HepG2 (cell line): ENCODE results near the gene PROCR. TPM values are rescaled to one million over a fixed set of nuclear protein-coding genes. Genes with fewer than 3 reads are reported as not detected.

Experiments used
- CBX1 ChIP-seq: IDR thresholded peaks from one replicate; pipeline ENCODE4 v1.6.1; 2016; ENCODE audit warnings: antibody characterized with exemption, low read depth
- DRAP1 ChIP-seq: IDR thresholded peaks from 2 replicates; pipeline ENCODE4 v1.6.1; 2016; ENCODE audit warnings: missing genetic modification reagents, missing compliant biosample characterization
- HNRNPK ChIP-seq: fragments of 200-400 bp; formaldehyde crosslinking; IDR thresholded peaks from 2 replicates; pipeline ENCODE4 v1.6.1; 2018; ENCODE audit warnings: low read length, low read depth, moderate library complexity, mild to moderate bottlenecking; ENCODE audit not compliant: poor library complexity, severe bottlenecking
- HNRNPLL ChIP-seq: fragments of 200-400 bp; formaldehyde crosslinking; IDR thresholded peaks from 2 replicates; pipeline ENCODE4 v1.6.1; 2017; ENCODE audit warnings: mild to moderate bottlenecking, low read depth, low read length; ENCODE audit not compliant: poor library complexity, severe bottlenecking
- IKZF1 ChIP-seq: fragments of 450-650 bp; IDR thresholded peaks from 2 replicates; pipeline ENCODE4 v1.7.1; 2016
- KMT2B ChIP-seq: IDR thresholded peaks from 2 replicates; pipeline ENCODE4 v1.6.1; 2016; ENCODE audit warnings: missing genetic modification reagents, missing compliant biosample characterization
- NBN ChIP-seq: fragments of 450-650 bp; conservative IDR thresholded peaks from 2 replicates; pipeline ENCODE4 v1.6.1; 2017
- PAX8 ChIP-seq: sonication (generic); formaldehyde crosslinking; IDR thresholded peaks from 2 replicates; pipeline ENCODE4 v1.8.0; 2022; ENCODE audit warnings: mild to moderate bottlenecking, missing genetic modification reagents, borderline replicate concordance
- RARG ChIP-seq: sonication (generic); formaldehyde crosslinking; IDR thresholded peaks from 2 replicates; pipeline ENCODE4 v1.4.0; 2020; ENCODE audit warnings: low read depth, mild to moderate bottlenecking, missing genetic modification reagents
- SIX4 ChIP-seq: sonication (generic); formaldehyde crosslinking; IDR thresholded peaks from 2 replicates; pipeline ENCODE4 v1.4.0; 2020; ENCODE audit warnings: missing genetic modification reagents
- SPEN ChIP-seq: sonication (generic); formaldehyde crosslinking; IDR thresholded peaks from 2 replicates; pipeline ENCODE4 v1.5.1; 2020; ENCODE audit warnings: low read depth, mild to moderate bottlenecking, missing genetic modification reagents
- SRF ChIP-seq: IDR thresholded peaks from 2 replicates; pipeline ENCODE4 v1.6.1; 2011; ENCODE audit warnings: mild to moderate bottlenecking, low read depth, low read length, moderate library complexity
- TBL1XR1 ChIP-seq: fragments of 150-350 bp; IDR thresholded peaks from 2 replicates; pipeline ENCODE4 v1.6.1; 2014; ENCODE audit warnings: borderline replicate concordance, low read length; ENCODE audit not compliant: partially characterized antibody
- THYN1 ChIP-seq: sonication (generic); formaldehyde crosslinking; IDR thresholded peaks from 2 replicates; pipeline ENCODE4 v1.8.1; 2023; ENCODE audit warnings: low read depth, mild to moderate bottlenecking, moderate library complexity, missing genetic modification reagents, borderline replicate concordance
- ZBTB26 ChIP-seq: IDR thresholded peaks from 2 replicates; pipeline ENCODE4 v1.6.1; 2016; ENCODE audit warnings: missing compliant biosample characterization, missing genetic modification reagents, borderline replicate concordance
- ZNF235 ChIP-seq: sonication (generic); formaldehyde crosslinking; IDR thresholded peaks from 2 replicates; pipeline ENCODE4 v1.8.1; 2023; ENCODE audit warnings: mild to moderate bottlenecking, missing genetic modification reagents, borderline replicate concordance
- ZNF343 ChIP-seq: sonication (generic); formaldehyde crosslinking; IDR thresholded peaks from 2 replicates; pipeline ENCODE4 v1.4.0; 2020; ENCODE audit warnings: mild to moderate bottlenecking, missing genetic modification reagents
- ZNF431 ChIP-seq: sonication (generic); formaldehyde crosslinking; IDR thresholded peaks from 2 replicates; pipeline ENCODE4 v1.9.0; 2022; ENCODE audit warnings: missing genetic modification reagents, low read depth, mild to moderate bottlenecking, borderline replicate concordance
- ZNF441 ChIP-seq: sonication (generic); formaldehyde crosslinking; IDR thresholded peaks from 2 replicates; pipeline ENCODE4 v1.7.0; 2021; ENCODE audit warnings: missing genetic modification reagents, borderline replicate concordance
- ZNF605 ChIP-seq: sonication (generic); formaldehyde crosslinking; IDR thresholded peaks from 2 replicates; pipeline ENCODE4 v1.8.0; 2022; ENCODE audit warnings: mild to moderate bottlenecking, missing genetic modification reagents
- ZNF75D ChIP-seq: sonication (generic); formaldehyde crosslinking; IDR thresholded peaks from 2 replicates; pipeline ENCODE4 v1.8.1; 2023; ENCODE audit warnings: missing genetic modification reagents, mild to moderate bottlenecking, borderline replicate concordance
- polyA plus RNA-seq, 8 experiments: library from polyadenylated mRNA; depleted of rRNA in 3 of 8; stranded (reverse) in 7 of 8; unstranded in 1 of 8; fragments of >200 nt; fragmentation: Illumina TruSeq in 4 of 8; extraction: Trizol in 4 of 8; gene quantifications; 2 replicates each; pipeline versions ENCODE4 v1.2.1 to v1.2.3, GENCODE V29; 2011 to 2016; ENCODE audit warnings: low read depth in 4 of 8, missing spikeins in 1 of 8, mixed read lengths in 1 of 8; ENCODE audit not compliant: insufficient read depth in 1 of 8
- total RNA-seq, 5 experiments: library from RNA; depleted of rRNA; stranded (reverse); fragments of >200 nt; fragmentation: Illumina TruSeq; extraction: Trizol; gene quantifications; 2 replicates each; pipeline ENCODE4 v1.2.3, GENCODE V29; 2016; ENCODE audit warnings: low read depth in 1 of 5
- TF ChIP-seq, protein P1 (sequence below): sonication (generic); formaldehyde crosslinking; IDR thresholded peaks from 2 replicates; pipeline ENCODE4 v1.5.1; 2020; ENCODE audit warnings: mild to moderate bottlenecking, missing genetic modification reagents, borderline replicate concordance
- TF ChIP-seq, protein P2 (sequence below): sonication (generic); formaldehyde crosslinking; IDR thresholded peaks from 2 replicates; pipeline ENCODE4 v1.5.0; 2020; ENCODE audit warnings: missing genetic modification reagents, mild to moderate bottlenecking, borderline replicate concordance
- TF ChIP-seq, protein P3 (sequence below): IDR thresholded peaks from 2 replicates; pipeline ENCODE4 v1.6.1; 2016; ENCODE audit warnings: low read depth, borderline replicate concordance
- TF ChIP-seq, protein P4 (sequence below): sonication (generic); formaldehyde crosslinking; IDR thresholded peaks from 2 replicates; pipeline ENCODE4 v1.8.1; 2023; ENCODE audit warnings: mild to moderate bottlenecking, missing genetic modification reagents

Gene PROCR
- total and polyA plus RNA-seq, 2 of the 13 experiments (the other 11 are each of a cell fraction or from before 2014, with no cell fraction given): 1.4 to 1.7 TPM

GRCh38 chr20:35146920-35147574, 24.8 kb upstream of the PROCR start, which contains the start of gene EDEM2 (continued):
- TF ChIP-seq THYN1 (CRISPR knock-in tag): 0 out of 2 replicates have a peak, but pooled peaks have one; percentile 78
- TF ChIP-seq ZNF431: peak; percentile 85
- TF ChIP-seq, protein P1, sequence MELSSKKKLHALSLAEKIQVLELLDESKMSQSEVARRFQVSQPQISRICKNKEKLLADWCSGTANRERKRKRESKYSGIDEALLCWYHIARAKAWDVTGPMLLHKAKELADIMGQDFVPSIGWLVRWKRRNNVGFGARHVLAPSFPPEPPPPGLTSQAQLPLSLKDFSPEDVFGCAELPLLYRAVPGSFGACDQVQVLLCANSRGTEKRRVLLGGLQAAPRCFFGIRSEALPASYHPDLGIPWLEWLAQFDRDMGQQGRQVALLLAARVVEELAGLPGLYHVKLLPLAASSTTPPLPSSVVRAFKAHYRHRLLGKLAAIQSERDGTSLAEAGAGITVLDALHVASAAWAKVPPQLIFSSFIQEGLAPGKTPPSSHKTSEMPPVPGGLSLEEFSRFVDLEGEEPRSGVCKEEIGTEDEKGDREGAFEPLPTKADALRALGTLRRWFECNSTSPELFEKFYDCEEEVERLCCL: no peak
- TF ChIP-seq, protein P2, sequence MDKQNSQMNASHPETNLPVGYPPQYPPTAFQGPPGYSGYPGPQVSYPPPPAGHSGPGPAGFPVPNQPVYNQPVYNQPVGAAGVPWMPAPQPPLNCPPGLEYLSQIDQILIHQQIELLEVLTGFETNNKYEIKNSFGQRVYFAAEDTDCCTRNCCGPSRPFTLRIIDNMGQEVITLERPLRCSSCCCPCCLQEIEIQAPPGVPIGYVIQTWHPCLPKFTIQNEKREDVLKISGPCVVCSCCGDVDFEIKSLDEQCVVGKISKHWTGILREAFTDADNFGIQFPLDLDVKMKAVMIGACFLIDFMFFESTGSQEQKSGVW (CRISPR knock-in tag): no peak; the same call in 1 of the 2 replicates
- peak; percentile 48; the same call in 1 of the 2 replicates for TF ChIP-seq SRF
- peak; percentile 75 for TF ChIP-seq TBL1XR1
- TF ChIP-seq, protein P3, sequence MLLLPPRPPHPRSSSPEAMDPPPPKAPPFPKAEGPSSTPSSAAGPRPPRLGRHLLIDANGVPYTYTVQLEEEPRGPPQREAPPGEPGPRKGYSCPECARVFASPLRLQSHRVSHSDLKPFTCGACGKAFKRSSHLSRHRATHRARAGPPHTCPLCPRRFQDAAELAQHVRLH (CRISPR knock-in tag): peak; percentile 80; the same call in 1 of the 2 replicates
- TF ChIP-seq KMT2B (CRISPR knock-in tag): peak; percentile 97
- peak; percentile 96 for TF ChIP-seq HNRNPLL
- TF ChIP-seq ZNF605 (CRISPR knock-in tag): peak; percentile 53
- TF ChIP-seq DRAP1 (CRISPR knock-in tag): peak; percentile 85
- peak; percentile 97 for TF ChIP-seq ZNF343
- peak; percentile 23; the same call in 1 of the 2 replicates for TF ChIP-seq ZNF235
- TF ChIP-seq NBN: 0 out of 2 replicates have a peak, but pooled peaks have one; percentile 31
- TF ChIP-seq PAX8 (CRISPR knock-in tag): peak; percentile 52; the same call in 1 of the 2 replicates
- peak; percentile 91; the same call in 1 of the 2 replicates for TF ChIP-seq RARG (CRISPR knock-in tag)
- TF ChIP-seq, protein P4, sequence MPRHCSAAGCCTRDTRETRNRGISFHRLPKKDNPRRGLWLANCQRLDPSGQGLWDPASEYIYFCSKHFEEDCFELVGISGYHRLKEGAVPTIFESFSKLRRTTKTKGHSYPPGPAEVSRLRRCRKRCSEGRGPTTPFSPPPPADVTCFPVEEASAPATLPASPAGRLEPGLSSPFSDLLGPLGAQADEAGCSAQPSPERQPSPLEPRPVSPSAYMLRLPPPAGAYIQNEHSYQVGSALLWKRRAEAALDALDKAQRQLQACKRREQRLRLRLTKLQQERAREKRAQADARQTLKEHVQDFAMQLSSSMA (CRISPR knock-in tag): 0 out of 2 replicates have a peak, but pooled peaks have one; percentile 33
- peak; percentile 19; the same call in 1 of the 2 replicates for TF ChIP-seq SIX4 (CRISPR knock-in tag)
- no peak for TF ChIP-seq IKZF1
- TF ChIP-seq ZNF75D (CRISPR knock-in tag): no peak
- TF ChIP-seq HNRNPK: no peak
- peak; percentile 81 for TF ChIP-seq SPEN (CRISPR knock-in tag)
- peak; percentile 74 for TF ChIP-seq CBX1
- peak; percentile 72; the same call in 1 of the 2 replicates for TF ChIP-seq ZBTB26 (CRISPR knock-in tag)
- TF ChIP-seq ZNF441 (CRISPR knock-in tag): peak; percentile 85
